ENCODE measurements around the gene RBP3. TPM values are rescaled to one million over a fixed set of nuclear protein-coding genes. Genes with fewer than 3 reads are reported as not detected.

RBP3 gene
- total and polyA plus RNA-seq, 2 donors (not counting 1 experiment from before 2014, with no cell fraction given), result not detected

DNA sequence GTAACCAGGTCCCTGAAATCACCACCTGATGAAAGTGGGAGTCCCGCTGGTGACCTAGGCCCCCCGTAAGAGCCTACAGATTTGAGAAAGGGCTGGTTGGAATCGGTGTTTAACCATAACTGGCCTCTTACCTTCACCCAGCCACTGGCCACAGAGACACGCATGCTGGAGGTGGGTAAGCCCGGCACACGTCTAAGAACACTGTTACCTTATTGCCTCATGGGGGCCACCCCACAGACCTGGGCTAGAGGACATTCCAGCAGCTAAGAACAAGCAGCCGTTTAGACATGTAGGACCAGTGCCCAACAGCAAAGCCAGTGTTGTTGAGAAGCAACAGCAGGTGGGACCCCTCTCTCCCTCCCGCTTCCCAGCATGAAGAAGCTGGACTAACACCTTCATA lies 28.4 kb upstream of the RBP3 start:
- no peak for DNase-seq (ENCODE audit: low read depth in 2 of 2)
- Histone ChIP-seq H3K79me2 (ENCODE audit: control insufficient read depth, insufficient read depth, low read length) (no peaks in the 10 kb centered on the region), H3K36me3 (ENCODE audit: control insufficient read depth, insufficient read depth, low read length) (no peaks in the 10 kb centered on the region), H3K4me2 (ENCODE audit: extremely low read depth, insufficient read depth, low read length) (no peak overlapping the region), H3K9ac (ENCODE audit: insufficient read depth, low read length) (no peak overlapping the region), H3K27ac (ENCODE audit: insufficient read depth, low read length) (no peak overlapping the region), H2AFZ (ENCODE audit: low read length) (no peak overlapping the region), H3K4me1 (ENCODE audit: control insufficient read depth, extremely low read depth, insufficient read depth, low read length) (no peaks in the 10 kb centered on the region), H3K27me3 (ENCODE audit: control insufficient read depth, insufficient read depth, low read length) (peaks cover 12% of the 10 kb centered on the region), H4K20me1 (ENCODE audit: control insufficient read depth, extremely low read depth, insufficient read depth, low read length) (no peaks in the 10 kb centered on the region), H3K4me3 (replicated peaks in 1 of 4; ENCODE audit: control extremely low read depth in 1 of 4, insufficient read depth in 1 of 4, low read depth in 3 of 4, low read length in 4 of 4) (no peak overlapping the region), H3K9me3 (ENCODE audit: control insufficient read depth, insufficient read depth, low read depth, low read length) (no peaks in the 10 kb centered on the region)
- TF ChIP-seq, protein P1, sequence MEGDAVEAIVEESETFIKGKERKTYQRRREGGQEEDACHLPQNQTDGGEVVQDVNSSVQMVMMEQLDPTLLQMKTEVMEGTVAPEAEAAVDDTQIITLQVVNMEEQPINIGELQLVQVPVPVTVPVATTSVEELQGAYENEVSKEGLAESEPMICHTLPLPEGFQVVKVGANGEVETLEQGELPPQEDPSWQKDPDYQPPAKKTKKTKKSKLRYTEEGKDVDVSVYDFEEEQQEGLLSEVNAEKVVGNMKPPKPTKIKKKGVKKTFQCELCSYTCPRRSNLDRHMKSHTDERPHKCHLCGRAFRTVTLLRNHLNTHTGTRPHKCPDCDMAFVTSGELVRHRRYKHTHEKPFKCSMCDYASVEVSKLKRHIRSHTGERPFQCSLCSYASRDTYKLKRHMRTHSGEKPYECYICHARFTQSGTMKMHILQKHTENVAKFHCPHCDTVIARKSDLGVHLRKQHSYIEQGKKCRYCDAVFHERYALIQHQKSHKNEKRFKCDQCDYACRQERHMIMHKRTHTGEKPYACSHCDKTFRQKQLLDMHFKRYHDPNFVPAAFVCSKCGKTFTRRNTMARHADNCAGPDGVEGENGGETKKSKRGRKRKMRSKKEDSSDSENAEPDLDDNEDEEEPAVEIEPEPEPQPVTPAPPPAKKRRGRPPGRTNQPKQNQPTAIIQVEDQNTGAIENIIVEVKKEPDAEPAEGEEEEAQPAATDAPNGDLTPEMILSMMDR (conservative IDR thresholded peaks at IDR 0.05 in 1 of 2, IDR thresholded peaks at IDR 0.05 in 1 of 2; ENCODE audit: low read depth in 1 of 2, low read length in 2 of 2), result no peak
- no peak for TF ChIP-seq EZH2 (IDR thresholded peaks at IDR 0.05; ENCODE audit: low read length, missing control alignments)

- no peaks in the 10 kb centered on the region for H3K79me2 ChIP-seq (ENCODE audit: control insufficient read depth, insufficient read depth, low read length)
- H2AFZ ChIP-seq (ENCODE audit: low read length), result no peak overlapping the region
- no peaks in the 10 kb centered on the region for H3K36me3 ChIP-seq (ENCODE audit: control insufficient read depth, insufficient read depth, low read length)
- no peaks in the 10 kb centered on the region for H3K4me1 ChIP-seq (ENCODE audit: control insufficient read depth, extremely low read depth, insufficient read depth, low read length)
- no peak overlapping the region for H3K4me2 ChIP-seq (ENCODE audit: extremely low read depth, insufficient read depth, low read length)
- H4K20me1 ChIP-seq (ENCODE audit: control insufficient read depth, extremely low read depth, insufficient read depth, low read length), result no peaks in the 10 kb centered on the region
- no peak overlapping the region for H3K9ac ChIP-seq (ENCODE audit: insufficient read depth, low read length)
- H3K9me3 ChIP-seq (ENCODE audit: control insufficient read depth, insufficient read depth, low read depth, low read length), result no peaks in the 10 kb centered on the region
- TF ChIP-seq, protein P1 (conservative IDR thresholded peaks at IDR 0.05 in 1 of 2, IDR thresholded peaks at IDR 0.05 in 1 of 2; ENCODE audit: low read depth in 1 of 2, low read length in 2 of 2), result no peak
- no peak for TF ChIP-seq EZH2 (IDR thresholded peaks at IDR 0.05; ENCODE audit: low read length, missing control alignments)
- no peak overlapping the region for H3K27ac ChIP-seq (ENCODE audit: insufficient read depth, low read length)
- no peak overlapping the region for H3K4me3 ChIP-seq (replicated peaks in 1 of 4; ENCODE audit: control extremely low read depth in 1 of 4, insufficient read depth in 1 of 4, low read depth in 3 of 4, low read length in 4 of 4)
- no peak for DNase-seq (ENCODE audit: low read depth in 2 of 2)
- H3K27me3 ChIP-seq (ENCODE audit: control insufficient read depth, insufficient read depth, low read length), result peaks cover 12% of the 10 kb centered on the region
These were observed 27.4 kb upstream of the RBP3 start for GRCh38 chr10:47320812-47321211.

DNA sequence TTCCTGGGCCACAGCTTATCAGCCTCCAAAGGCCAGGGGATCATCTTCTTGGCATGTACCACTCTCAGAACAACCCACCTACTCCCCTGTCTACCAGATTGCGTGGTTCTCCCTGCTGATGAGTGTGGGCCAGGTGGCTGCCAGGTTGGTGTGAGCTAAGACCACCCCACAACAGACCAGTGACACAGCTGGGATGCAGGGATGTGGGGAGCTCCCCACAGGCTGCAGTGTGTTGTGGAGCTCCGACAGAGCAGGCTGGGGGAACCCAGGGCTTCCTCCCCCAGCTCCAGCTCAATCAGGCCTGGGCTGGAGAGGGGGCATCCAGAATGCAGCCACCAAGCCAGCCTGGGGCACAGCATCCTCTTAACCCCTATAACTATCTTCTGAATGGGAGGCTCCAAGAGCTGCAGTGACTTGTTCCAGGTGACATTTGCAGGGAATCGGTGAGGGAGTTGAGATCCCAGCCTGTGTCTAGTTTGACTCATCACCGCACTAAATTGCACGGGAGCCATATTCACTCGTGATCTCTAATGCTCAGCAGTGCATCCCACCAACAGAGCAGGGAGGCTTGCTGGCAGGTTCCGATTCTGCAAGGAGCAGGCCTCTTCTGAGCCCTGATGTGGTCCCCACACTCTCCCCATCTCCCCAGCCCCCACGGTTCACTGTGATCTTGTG lies 26.5 kb upstream of the RBP3 start:
- no peak overlapping the region for H3K4me3 ChIP-seq (replicated peaks in 1 of 4; ENCODE audit: control extremely low read depth in 1 of 4, insufficient read depth in 1 of 4, low read depth in 3 of 4, low read length in 4 of 4)
- H2AFZ ChIP-seq (ENCODE audit: low read length), result no peak overlapping the region
- H3K9ac ChIP-seq (ENCODE audit: insufficient read depth, low read length), result no peak overlapping the region
- no peak overlapping the region for H3K27ac ChIP-seq (ENCODE audit: insufficient read depth, low read length)
- no peaks in the 10 kb centered on the region for H3K9me3 ChIP-seq (ENCODE audit: control insufficient read depth, insufficient read depth, low read depth, low read length)
- DNase-seq (ENCODE audit: low read depth in 2 of 2), result no peak
- no peaks in the 10 kb centered on the region for H3K4me1 ChIP-seq (ENCODE audit: control insufficient read depth, extremely low read depth, insufficient read depth, low read length)
- H3K4me2 ChIP-seq (ENCODE audit: extremely low read depth, insufficient read depth, low read length), result no peak overlapping the region
- peaks cover 12% of the 10 kb centered on the region for H3K27me3 ChIP-seq (ENCODE audit: control insufficient read depth, insufficient read depth, low read length)
- H3K36me3 ChIP-seq (ENCODE audit: control insufficient read depth, insufficient read depth, low read length), result no peaks in the 10 kb centered on the region
- no peaks in the 10 kb centered on the region for H4K20me1 ChIP-seq (ENCODE audit: control insufficient read depth, extremely low read depth, insufficient read depth, low read length)
- no peaks in the 10 kb centered on the region for H3K79me2 ChIP-seq (ENCODE audit: control insufficient read depth, insufficient read depth, low read length)
- no peak for TF ChIP-seq EZH2 (IDR thresholded peaks at IDR 0.05; ENCODE audit: low read length, missing control alignments)
- TF ChIP-seq, protein P1 (conservative IDR thresholded peaks at IDR 0.05 in 1 of 2, IDR thresholded peaks at IDR 0.05 in 1 of 2; ENCODE audit: low read depth in 1 of 2, low read length in 2 of 2), result no peak

Measured in fibroblast of lung (primary cell).